ENCODE results near the gene C19orf33.

Gene C19orf33

DNA sequence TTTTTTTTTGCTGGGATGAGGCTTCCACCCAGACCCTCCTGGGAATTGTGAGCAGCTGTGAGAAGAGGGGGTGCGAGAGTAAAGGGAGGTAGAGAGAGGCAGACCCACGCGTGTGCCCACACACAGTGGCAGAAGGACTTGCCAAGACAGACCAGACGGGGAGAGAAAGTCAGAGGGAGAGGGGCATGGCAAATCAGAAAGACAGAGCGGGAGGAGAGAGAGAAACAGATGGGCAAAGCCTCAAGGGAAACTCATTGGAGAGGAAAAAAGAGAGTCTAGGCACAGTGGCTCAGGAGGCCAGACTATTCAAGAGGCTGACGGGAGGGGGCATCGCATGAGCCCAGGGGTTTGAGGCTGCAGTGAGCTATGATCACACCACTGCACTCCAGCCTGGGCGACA is 48.6 kb downstream of the C19orf33 start:
- no peak overlapping the region for H3K4me3 ChIP-seq (replicated peaks; ENCODE audit: low read depth, low read length)
- no peak for TF ChIP-seq CTCF (IDR thresholded peaks at IDR 0.05; ENCODE audit: low read length, missing control alignments)
- no peak for DNase-seq (ENCODE audit: low read depth)

All from fibroblast of pulmonary artery (primary cell).